Lung (tissue), 12 donors: ENCODE data around the gene CRX. TPM values are rescaled to one million over a fixed set of nuclear protein-coding genes. Genes with fewer than 3 reads are reported as not detected.

ENCODE experiments used
- ATAC-seq: fragments of 200-7000 bp; cut with Tn5 transposase; one replicate; pipeline ENCODE4 v1.9.1; 2020; ENCODE audit warnings: moderate number of reproducible peaks; ENCODE audit not compliant: insufficient read depth, low FRiP score
- DNase-seq, 3 donors: peaks; one replicate each; pipeline ENCODE4 v3.0.0-alpha.2; 2013 to 2017
- H3K27ac ChIP-seq, 2 donors: one replicate each; pipeline ENCODE4 v1.5.1; 2013; ENCODE audit warnings: mild to moderate bottlenecking in 2 of 2, moderate library complexity in 2 of 2, control low read depth in 1 of 2, inconsistent platforms in 1 of 2, low read depth in 1 of 2, low read length in 1 of 2
- H3K27me3 ChIP-seq, 3 donors: one replicate each; pipeline ENCODE4 v1.5.1; 2013; ENCODE audit warnings: low read length in 2 of 3; ENCODE audit not compliant: control insufficient read depth in 3 of 3, insufficient read depth in 3 of 3
- H3K36me3 ChIP-seq, 4 donors: one replicate each; pipeline ENCODE4 v1.5.1; 2013; ENCODE audit warnings: low read length in 4 of 4, mild to moderate bottlenecking in 1 of 4, moderate library complexity in 1 of 4; ENCODE audit not compliant: control insufficient read depth in 4 of 4, insufficient read depth in 4 of 4
- H3K4me1 ChIP-seq, 5 donors: one replicate each; pipeline ENCODE4 v1.5.1; 2013; ENCODE audit warnings: low read length in 5 of 5, mild to moderate bottlenecking in 2 of 5, moderate library complexity in 1 of 5; ENCODE audit not compliant: control insufficient read depth in 5 of 5, insufficient read depth in 5 of 5
- H3K4me3 ChIP-seq: one replicate; pipeline ENCODE4 v1.5.1; 2013; ENCODE audit warnings: mild to moderate bottlenecking, control low read depth, moderate library complexity
- H3K9ac ChIP-seq, 2 donors: one replicate each; pipeline ENCODE4 v1.5.1; 2013; ENCODE audit warnings: low read length in 2 of 2, control low read depth in 1 of 2; ENCODE audit not compliant: insufficient read depth in 1 of 2
- H3K9me3 ChIP-seq, 4 donors: one replicate each; pipeline ENCODE4 v1.5.1; 2013; ENCODE audit warnings: low read length in 3 of 4, mild to moderate bottlenecking in 1 of 4, moderate library complexity in 1 of 4; ENCODE audit not compliant: control insufficient read depth in 4 of 4, insufficient read depth in 3 of 4
- WGBS, 2 donors: extraction: QIAGEN DNeasy Blood & Tissue Kit; methylation state at CpG; one replicate each; pipeline ENCODE4 v1.1.7; 2013; 5-methylcytosine and 5-hydroxymethylcytosine counted together
- polyA plus RNA-seq, 2 donors: library from polyadenylated mRNA; stranded (reverse); fragments of 200-250 nt; gene quantifications; one replicate each; pipeline ENCODE4 v1.2.1, GENCODE V29; 2013
- total RNA-seq, 2 donors: library from RNA; depleted of rRNA in 1 of 2; stranded (reverse); fragments of >200 nt in 1 of 2; gene quantifications; one replicate each; pipeline ENCODE4 v1.2.1, GENCODE V29; 2014 to 2021
- TF ChIP-seq, protein P1 (sequence below): IDR thresholded peaks from 2 replicates; pipeline ENCODE4 v1.5.1; 2012; ENCODE audit warnings: mild to moderate bottlenecking; ENCODE audit errors: control extremely low read depth, extremely low read depth
- donor health status: control.
- donor health status: control.
- donor health status: Bipolar disorder and iron deficiency.
- donor health status: healthy.
- donor health status: DM: yes; HTN: yes; CAD: no.

Gene CRX
- total and polyA plus RNA-seq, 4 donors: 0.02 TPM; not detected in 3

DNA sequence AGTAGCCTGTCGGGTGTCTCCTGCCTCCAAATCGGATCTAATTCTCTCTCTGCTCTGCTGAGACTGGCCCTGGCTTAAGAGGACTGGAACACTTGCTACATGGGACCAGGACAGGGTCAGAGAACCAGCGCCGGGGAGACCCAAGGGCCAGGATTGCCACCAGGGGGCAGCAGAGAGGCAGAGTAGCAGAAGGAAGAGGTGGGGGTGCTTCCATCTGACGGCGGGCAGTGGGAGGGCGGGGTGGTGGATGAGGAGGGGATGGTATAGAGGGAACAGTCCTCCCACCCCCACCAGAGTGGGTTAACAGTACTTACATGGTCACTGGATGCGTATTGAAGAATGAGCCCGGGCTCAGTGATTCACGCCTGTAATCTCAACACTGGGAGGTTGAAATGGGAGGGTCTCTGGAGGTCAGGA lies 31.3 kb upstream of the CRX start:
- TF ChIP-seq, protein P1, sequence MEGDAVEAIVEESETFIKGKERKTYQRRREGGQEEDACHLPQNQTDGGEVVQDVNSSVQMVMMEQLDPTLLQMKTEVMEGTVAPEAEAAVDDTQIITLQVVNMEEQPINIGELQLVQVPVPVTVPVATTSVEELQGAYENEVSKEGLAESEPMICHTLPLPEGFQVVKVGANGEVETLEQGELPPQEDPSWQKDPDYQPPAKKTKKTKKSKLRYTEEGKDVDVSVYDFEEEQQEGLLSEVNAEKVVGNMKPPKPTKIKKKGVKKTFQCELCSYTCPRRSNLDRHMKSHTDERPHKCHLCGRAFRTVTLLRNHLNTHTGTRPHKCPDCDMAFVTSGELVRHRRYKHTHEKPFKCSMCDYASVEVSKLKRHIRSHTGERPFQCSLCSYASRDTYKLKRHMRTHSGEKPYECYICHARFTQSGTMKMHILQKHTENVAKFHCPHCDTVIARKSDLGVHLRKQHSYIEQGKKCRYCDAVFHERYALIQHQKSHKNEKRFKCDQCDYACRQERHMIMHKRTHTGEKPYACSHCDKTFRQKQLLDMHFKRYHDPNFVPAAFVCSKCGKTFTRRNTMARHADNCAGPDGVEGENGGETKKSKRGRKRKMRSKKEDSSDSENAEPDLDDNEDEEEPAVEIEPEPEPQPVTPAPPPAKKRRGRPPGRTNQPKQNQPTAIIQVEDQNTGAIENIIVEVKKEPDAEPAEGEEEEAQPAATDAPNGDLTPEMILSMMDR: peak; percentile 51
- H3K9ac ChIP-seq: no peak overlapping the region
- peak; percentile 51 to 73 (median 58) for DNase-seq
- peaks cover 0 to 3% (median 0%) of the 10 kb centered on the region in 5 donors for H3K4me1 ChIP-seq
- no peak overlapping the region for H3K27ac ChIP-seq
- H3K9me3 ChIP-seq: peaks cover 0 to 1% (median 0%) of the 10 kb centered on the region in 4 donors
- peaks cover 0 to 10% (median 2%) of the 10 kb centered on the region in 4 donors for H3K36me3 ChIP-seq
- WGBS, 2 donors: 14 to 15% methylated on average over 10 of the region's 10 CpGs
- ATAC-seq: peak; percentile 70
- H3K27me3 ChIP-seq: no peaks in the 10 kb centered on the region
- H3K4me3 ChIP-seq: no peak overlapping the region

DNA sequence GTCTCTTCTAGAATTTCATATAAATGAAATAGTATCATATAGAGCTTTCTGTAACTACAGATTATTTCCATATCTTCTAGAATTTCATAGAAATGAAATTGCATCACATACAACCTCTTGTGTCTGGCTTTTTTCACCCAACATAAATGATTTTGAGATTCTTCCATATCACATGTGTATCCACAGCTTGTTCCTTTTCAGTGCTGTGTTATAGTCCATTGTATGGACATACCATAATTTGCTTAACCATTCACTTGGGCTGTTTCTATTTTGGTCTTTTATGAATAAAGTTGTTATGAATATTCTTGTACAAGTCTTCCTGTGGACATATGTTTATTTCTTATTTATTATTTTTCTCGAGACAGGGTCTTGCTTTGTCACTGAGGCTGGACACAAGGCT lies 29.1 kb upstream of the CRX start:
- DNase-seq (no peak), ATAC-seq (no peak)
- Histone ChIP-seq H3K4me3 (no peak overlapping the region), H3K36me3 (no peaks in the 10 kb centered on the region), H3K27me3 (no peaks in the 10 kb centered on the region), H3K9ac (no peak overlapping the region), H3K4me1 (peaks cover 0 to 3% (median 0%) of the 10 kb centered on the region in 5 donors), H3K9me3 (peaks cover 0 to 1% (median 0%) of the 10 kb centered on the region in 4 donors), H3K27ac (no peak overlapping the region)
- TF ChIP-seq, protein P1: no peak
- WGBS, 2 donors: 95 to 100% methylated on average over 1 of the region's 1 CpG

DNA sequence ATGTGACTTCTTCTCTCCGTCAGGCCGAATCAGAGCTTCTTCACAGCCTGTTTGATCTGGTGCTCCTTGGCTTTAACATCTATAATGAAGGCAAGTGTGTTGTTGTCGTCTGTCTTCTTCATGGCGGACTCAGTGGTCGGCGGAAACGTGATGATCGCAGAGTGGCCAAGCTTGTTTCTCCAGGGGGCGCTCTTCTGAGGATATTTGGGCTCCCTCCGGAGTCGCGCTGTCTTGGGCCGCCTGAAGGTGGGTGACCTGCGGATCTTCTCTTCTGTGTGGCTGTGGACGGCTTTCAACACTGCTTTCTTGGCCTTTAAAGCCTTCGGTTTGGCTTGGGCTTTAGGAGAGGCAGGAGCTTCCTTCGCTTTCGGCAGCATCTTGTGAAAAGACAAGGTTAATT lies 27.2 kb upstream of the CRX start:
- ATAC-seq (no peak), DNase-seq (no peak)
- 83% methylated on average over 18 of the region's 18 CpGs for WGBS, 2 donors
- H3K4me3 ChIP-seq: no peak overlapping the region
- no peak overlapping the region for H3K27ac ChIP-seq
- H3K4me1 ChIP-seq: no peaks in the 10 kb centered on the region
- H3K9ac ChIP-seq: no peak overlapping the region
- no peaks in the 10 kb centered on the region for H3K9me3 ChIP-seq
- H3K27me3 ChIP-seq: no peaks in the 10 kb centered on the region
- TF ChIP-seq, protein P1: no peak
- no peaks in the 10 kb centered on the region for H3K36me3 ChIP-seq

DNA sequence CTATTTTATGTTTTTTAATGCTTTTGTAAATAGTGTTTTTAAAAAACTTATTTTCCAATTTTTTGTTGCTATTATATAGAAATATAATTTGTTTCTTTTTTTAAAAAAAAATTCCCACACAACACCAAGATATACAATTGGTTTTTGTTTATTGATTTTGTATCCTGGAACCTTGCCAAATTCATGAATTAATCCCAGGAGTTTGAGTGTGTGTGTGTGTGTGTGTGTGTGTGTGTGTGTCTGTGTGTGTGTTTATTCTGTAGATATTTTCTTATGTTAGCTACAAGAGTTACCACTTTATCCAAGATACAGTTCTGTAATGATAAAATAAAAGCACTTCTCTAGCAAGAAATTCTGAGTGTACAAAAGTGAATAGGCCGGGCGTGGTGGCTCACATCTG lies 25.0 kb upstream of the CRX start:
- TF ChIP-seq, protein P1: no peak
- 77 to 83% methylated on average over 2 of the region's 2 CpGs for WGBS, 2 donors
- H3K36me3 ChIP-seq: no peaks in the 10 kb centered on the region
- no peaks in the 10 kb centered on the region for H3K4me1 ChIP-seq
- no peak overlapping the region for H3K27ac ChIP-seq
- ATAC-seq (no peak), DNase-seq (no peak)
- H3K27me3 ChIP-seq: no peaks in the 10 kb centered on the region
- H3K4me3 ChIP-seq: no peak overlapping the region
- H3K9me3 ChIP-seq: peaks cover 0 to 2% (median 0%) of the 10 kb centered on the region in 4 donors
- H3K9ac ChIP-seq: no peak overlapping the region
